K562 (cell line): ENCODE measurements around the gene STIM1.

Experiments used
- HNRNPUL1 ChIP-seq: fragments of 200-400 bp; formaldehyde crosslinking; IDR thresholded peaks from 2 replicates; pipeline ENCODE4 v1.6.1; 2017; ENCODE audit warnings: low read length
- TEAD2 ChIP-seq: fragments of 450-650 bp; IDR thresholded peaks from 2 replicates; pipeline ENCODE4 v1.6.1; 2016; ENCODE audit warnings: missing genetic modification characterization, control low read depth, missing compliant biosample characterization

DNA sequence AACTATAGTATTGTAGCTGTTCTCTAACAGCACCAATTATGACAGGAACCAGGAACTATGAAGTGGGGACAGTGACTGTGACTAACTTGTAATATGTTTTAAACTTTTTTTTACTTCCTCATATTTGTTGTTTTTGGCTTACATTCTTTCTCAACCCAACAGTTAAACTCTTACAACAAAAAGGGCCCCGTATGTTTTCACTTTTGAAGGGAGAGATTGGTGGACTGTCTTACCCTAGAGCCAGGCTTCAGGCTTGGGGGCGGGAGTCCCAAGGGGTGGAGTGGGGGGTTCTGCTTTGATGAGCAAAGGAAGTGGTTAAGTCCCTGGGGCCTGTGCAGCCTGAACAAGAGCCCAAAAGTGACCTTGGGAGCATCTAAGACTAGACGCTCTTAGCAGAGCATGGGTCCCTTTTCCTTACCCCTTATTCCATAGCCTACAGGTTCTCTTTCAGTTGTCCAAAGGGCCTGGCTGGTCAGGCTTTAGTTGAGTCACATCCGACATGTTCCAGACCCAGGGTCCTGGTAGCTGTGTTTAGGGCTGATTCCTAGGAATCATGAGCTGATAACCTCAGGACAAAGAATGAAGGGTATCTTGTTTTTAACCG lies 38.8 kb downstream of the STIM1 start:
- TF ChIP-seq HNRNPUL1 (no peak), TEAD2 (tag) (no peak)
